Lower leg skin (tissue), 3 donors: ENCODE measurements around the gene CCDC88C.

Source experiments
- CTCF ChIP-seq, 3 donors: fragments of 450-650 bp; IDR thresholded peaks; one replicate each; pipeline ENCODE4 v1.5.1; 2016; ENCODE audit warnings: antibody characterized with exemption in 3 of 3, mild to moderate bottlenecking in 3 of 3, moderate library complexity in 2 of 3
- POLR2A ChIP-seq, 2 donors: fragments of 450-650 bp; IDR thresholded peaks; one replicate each; pipeline ENCODE4 v1.6.1; 2016 to 2017; ENCODE audit warnings: antibody characterized with exemption in 2 of 2, mild to moderate bottlenecking in 1 of 2, moderate library complexity in 1 of 2

GRCh38 chr14:91307046-91307445, 110.6 kb downstream of the CCDC88C start:
- no peak for TF ChIP-seq CTCF (IDR thresholded peaks at IDR 0.05)
- TF ChIP-seq POLR2A (IDR thresholded peaks at IDR 0.05): no peak
